ENCODE data around the gene TMEM258. TPM values are rescaled to one million over a fixed set of nuclear protein-coding genes. Genes with fewer than 3 reads are reported as not detected.
A peak's percentile ranks its signal among the peaks of the same experiment; 100 is the strongest.

The TMEM258 gene
- total and polyA plus RNA-seq, 10 of the 15 experiments (the other 5 are each of a cell fraction or from before 2014, with no cell fraction given): 160 to 840 (median 326) TPM

- no peak for TF ChIP-seq CTCF (IDR thresholded peaks at IDR 0.05 in 2 of 3, conservative IDR thresholded peaks at IDR 0.05 in 1 of 3; ENCODE audit: control insufficient read depth in 2 of 3, extremely low read depth in 1 of 3, insufficient read depth in 1 of 3, low read depth in 3 of 3, low read length in 3 of 3)
- peak; percentile 2; the same call in 1 of the 2 replicates for TF ChIP-seq TBL1XR1 (IDR thresholded peaks at IDR 0.05; ENCODE audit: low read depth, low read length)
Observed at GRCh38 chr11:61793083-61793828, 857 bp upstream of the TMEM258 start (continued).

GRCh38 chr11:61791737-61792309, 576 bp downstream of the TMEM258 start:
- ChIA-PET SMC1A (ENCODE audit: uncharacterized antibody, unreplicated experiment) (interaction anchor here (1.4 to 8.3 kb wide), 5 partner anchors 16 to 290 kb away, joined by 3 to 91 read pairs (median 7); no protein-coding TSS in a partner anchor), RAD21 (ENCODE audit: unreplicated experiment) (interaction anchor here (0.9 to 4.5 kb wide), 9 partner anchors 9 to 320 kb away, joined by 3 to 32 read pairs (median 4); no protein-coding TSS in a partner anchor), CTCF (interaction anchor here (0.6 to 12.7 kb wide), 15 partner anchors 24 to 316 kb away, joined by 3 to 200 read pairs (median 6); partner anchors contain the start of gene BEST1), POLR2A (interaction anchor here (0.9 to 6.7 kb wide), 7 partner anchors 21 to 45 kb away, joined by 3 to 60 read pairs (median 3); partner anchors contain the start of genes FADS1 and MYRF)
- in situ Hi-C loops (cut with MboI) (no loop called here), intact Hi-C loops (cut with micrococcal nuclease; ENCODE audit: unreplicated experiment) (loop anchor here (1.0 to 2.0 kb wide), 2 partner anchors 23 to 43 kb away; no protein-coding TSS in a partner anchor)
- Histone ChIP-seq H3K27ac (ENCODE audit: control insufficient read depth, insufficient read depth) (peak overlapping the region; percentile 100), H3K4me2 (ENCODE audit: control insufficient read depth, insufficient read depth) (peak overlapping the region; percentile 83), H3K9ac (ENCODE audit: control insufficient read depth, insufficient read depth, low read length) (peak overlapping the region; percentile 100), H3K9me3 (replicated peaks; ENCODE audit: control insufficient read depth, insufficient read depth, low read length) (no peaks in the 10 kb centered on the region), H3K79me2 (ENCODE audit: control insufficient read depth, insufficient read depth, low read length) (peaks cover 66% of the 10 kb centered on the region), H3K27me3 (replicated peaks in 1 of 2; ENCODE audit: control insufficient read depth in 2 of 2, insufficient read depth in 2 of 2, low read length in 1 of 2) (no peaks in the 10 kb centered on the region), H2AFZ (ENCODE audit: control insufficient read depth, low read depth, low read length) (peak overlapping the region; percentile 99), H3K36me3 (ENCODE audit: control insufficient read depth in 2 of 2, insufficient read depth in 2 of 2, low read length in 1 of 2) (peaks cover 21 to 24% of the 10 kb centered on the region in 2 experiments), H4K20me1 (ENCODE audit: control insufficient read depth, insufficient read depth) (no peaks in the 10 kb centered on the region), H3K4me3 (peak overlapping the region; percentile 98), H3K4me1 (ENCODE audit: control insufficient read depth, insufficient read depth, low read length) (no peaks in the 10 kb centered on the region; the same call in 1 of the 2 replicates)
- TSS peak; percentile 89 for BruUV-seq (replicated peaks)
- ATAC-seq (peak; percentile 72), FAIRE-seq (peak; percentile 90), DNase-seq (ENCODE audit: low read depth, low spot score) (no peak)
- WGBS (ENCODE audit: insufficient coverage, insufficient replicate concordance, low lambda C conversion rate, missing lambda C conversion rate): 6% methylated on average over 14 of the region's 14 CpGs
- TF ChIP-seq E4F1 (IDR thresholded peaks at IDR 0.05; ENCODE audit: borderline replicate concordance, partially characterized antibody) (no peak), REST (IDR thresholded peaks at IDR 0.05; ENCODE audit: low read depth, low read length) (no peak), CREB1 (IDR thresholded peaks at IDR 0.05; ENCODE audit: low read depth) (0 out of 2 replicates have a peak, but pooled peaks have one; percentile 49), TARDBP (IDR thresholded peaks at IDR 0.05; ENCODE audit: borderline replicate concordance) (no peak), CBX3 (IDR thresholded peaks at IDR 0.05; ENCODE audit: borderline replicate concordance, low read depth) (no peak), IKZF2 (IDR thresholded peaks at IDR 0.05) (0 out of 4 replicates have a peak, but pooled peaks of 1 of the 2 experiments have one; percentile 5), ZNF24 (IDR thresholded peaks at IDR 0.05) (no peak), MAX (IDR thresholded peaks at IDR 0.05; ENCODE audit: low read depth, low read length) (0 out of 2 replicates have a peak, but pooled peaks have one; percentile 1)

Data from GM12878 (cell line).